ENCODE data around the gene OPA1. TPM values are rescaled to one million over a fixed set of nuclear protein-coding genes. Genes with fewer than 3 reads are reported as not detected.
A peak's percentile ranks its signal among the peaks of the same experiment; 100 is the strongest.

Gene OPA1
- polyA plus RNA-seq, 4 donors, result 53.3 to 75.6 (median 62.5) TPM

GRCh38 chr3:193731656-193732055 is 138.6 kb downstream of the OPA1 start:
- no peak for DNase-seq (ENCODE audit: low read depth in 4 of 4, low spot score in 2 of 4)

DNA sequence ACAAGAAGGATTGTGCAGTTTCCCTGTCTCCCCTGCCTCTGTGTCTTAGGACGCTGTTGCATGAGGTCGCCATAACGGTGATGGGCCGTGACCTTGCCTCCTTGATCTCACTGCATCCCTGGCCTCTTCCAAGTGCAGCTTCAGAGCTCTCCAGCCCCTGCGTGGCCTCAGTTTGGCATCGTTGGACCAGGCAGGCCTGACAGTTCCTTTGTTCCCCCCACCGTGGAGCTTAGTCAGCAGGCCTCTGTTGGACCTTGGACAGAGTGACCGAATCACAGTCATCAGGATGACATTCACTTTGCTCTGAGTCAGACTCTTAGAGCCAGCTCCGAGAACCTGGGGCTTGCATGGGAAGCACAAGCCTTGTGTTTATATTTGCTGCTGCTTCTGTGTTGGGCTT is 139.4 kb downstream of the OPA1 start:
- DNase-seq (ENCODE audit: low read depth in 4 of 4, low spot score in 2 of 4), result no peak

GRCh38 chr3:193732827-193733226 is 139.8 kb downstream of the OPA1 start:
- DNase-seq (ENCODE audit: low read depth in 4 of 4, low spot score in 2 of 4), result no peak

GRCh38 chr3:193734737-193735366 is 141.8 kb downstream of the OPA1 start:
- DNase-seq (ENCODE audit: low read depth in 4 of 4, low spot score in 2 of 4), result no peak

DNA sequence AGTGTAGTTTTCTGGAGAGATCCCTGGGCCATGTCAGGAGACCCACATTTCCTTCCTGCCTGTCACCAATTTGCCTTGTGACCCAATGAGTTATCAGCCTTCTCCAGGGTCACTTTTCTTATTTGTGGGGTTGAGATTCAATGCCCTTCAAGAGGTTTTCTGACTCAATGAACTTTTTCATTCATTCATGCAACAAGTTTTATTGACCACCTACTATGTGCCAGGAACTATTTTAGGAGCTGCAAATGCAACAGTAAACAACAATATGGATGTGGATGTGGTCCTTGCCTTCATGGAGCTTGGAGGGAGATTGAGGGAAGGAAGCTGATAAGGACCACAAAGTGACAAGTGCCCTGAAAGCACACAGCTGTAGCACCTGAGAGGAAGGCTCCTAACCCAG is 142.8 kb downstream of the OPA1 start:
- no peak for DNase-seq (ENCODE audit: low read depth in 4 of 4, low spot score in 2 of 4)

DNA sequence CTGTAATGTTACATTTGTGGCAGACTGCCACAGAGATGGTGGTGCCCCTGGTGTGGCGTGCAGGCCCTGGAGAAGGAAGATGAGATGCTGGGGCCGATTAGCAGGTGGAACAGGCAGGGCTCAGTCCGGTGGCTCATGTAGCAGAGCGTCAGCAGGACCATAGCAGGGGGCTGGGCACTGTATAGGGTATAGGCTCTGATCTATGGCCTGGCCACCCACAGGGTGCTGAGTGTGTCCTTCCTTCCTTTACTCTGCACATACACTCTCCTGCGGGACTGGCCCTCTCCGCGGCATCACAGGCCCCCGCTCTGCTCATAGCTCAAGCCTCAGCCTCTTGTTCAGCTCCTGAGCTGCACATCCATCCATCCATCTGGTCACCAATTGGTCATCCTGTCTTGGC is 143.6 kb downstream of the OPA1 start:
- no peak for DNase-seq (ENCODE audit: low read depth in 4 of 4, low spot score in 2 of 4)

DNA sequence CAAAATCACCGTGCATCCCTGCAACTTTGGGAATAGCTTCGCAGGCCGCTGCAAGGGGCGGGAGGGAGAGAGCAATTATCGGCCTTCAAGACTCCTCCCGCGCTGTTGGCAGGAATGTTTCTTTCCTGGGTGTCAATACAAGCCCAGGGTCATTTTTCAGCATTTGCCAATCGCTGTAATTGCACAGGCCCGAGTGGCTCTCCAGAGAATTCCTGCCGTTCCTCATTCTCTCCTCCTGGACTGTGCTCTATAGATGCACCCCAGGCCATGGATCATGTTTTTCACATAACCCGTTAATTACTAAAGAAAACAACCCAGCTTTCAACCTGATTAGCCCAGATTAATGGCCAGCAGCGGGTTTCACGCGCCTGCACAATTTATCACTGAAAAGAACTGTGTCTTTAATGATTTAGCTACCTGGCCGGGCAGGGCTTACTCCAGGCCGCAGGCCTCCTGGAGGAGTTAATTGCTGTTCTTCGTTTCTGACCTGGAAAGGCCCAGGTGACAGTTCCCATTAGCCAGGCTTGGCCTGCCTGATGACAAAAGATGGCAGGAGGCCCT is 144.3 kb downstream of the OPA1 start:
- no peak for DNase-seq (ENCODE audit: low read depth in 4 of 4, low spot score in 2 of 4)

- DNase-seq (ENCODE audit: low read depth in 4 of 4, low spot score in 2 of 4), result no peak
These were observed 149.6 kb downstream of the OPA1 start for GRCh38 chr3:193742628-193743027.

DNA sequence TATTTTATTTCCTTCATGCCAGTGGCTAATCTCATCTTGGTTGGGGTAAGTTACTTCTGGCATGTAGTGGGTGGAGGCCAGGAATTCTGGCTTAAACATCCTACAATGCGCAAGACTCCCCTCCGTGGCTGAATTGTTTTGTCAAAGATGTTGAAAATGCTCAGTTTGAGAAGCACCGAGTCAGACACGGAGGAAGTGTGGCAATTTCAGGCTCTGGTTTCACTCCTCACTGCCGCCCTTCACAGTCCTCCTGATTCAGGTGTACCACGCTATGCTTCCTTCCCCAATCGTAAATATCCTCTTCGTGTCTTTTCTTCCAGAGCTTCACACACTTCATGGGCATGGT is 150.7 kb downstream of the OPA1 start:
- DNase-seq (ENCODE audit: low read depth in 4 of 4, low spot score in 2 of 4), result no peak

DNA sequence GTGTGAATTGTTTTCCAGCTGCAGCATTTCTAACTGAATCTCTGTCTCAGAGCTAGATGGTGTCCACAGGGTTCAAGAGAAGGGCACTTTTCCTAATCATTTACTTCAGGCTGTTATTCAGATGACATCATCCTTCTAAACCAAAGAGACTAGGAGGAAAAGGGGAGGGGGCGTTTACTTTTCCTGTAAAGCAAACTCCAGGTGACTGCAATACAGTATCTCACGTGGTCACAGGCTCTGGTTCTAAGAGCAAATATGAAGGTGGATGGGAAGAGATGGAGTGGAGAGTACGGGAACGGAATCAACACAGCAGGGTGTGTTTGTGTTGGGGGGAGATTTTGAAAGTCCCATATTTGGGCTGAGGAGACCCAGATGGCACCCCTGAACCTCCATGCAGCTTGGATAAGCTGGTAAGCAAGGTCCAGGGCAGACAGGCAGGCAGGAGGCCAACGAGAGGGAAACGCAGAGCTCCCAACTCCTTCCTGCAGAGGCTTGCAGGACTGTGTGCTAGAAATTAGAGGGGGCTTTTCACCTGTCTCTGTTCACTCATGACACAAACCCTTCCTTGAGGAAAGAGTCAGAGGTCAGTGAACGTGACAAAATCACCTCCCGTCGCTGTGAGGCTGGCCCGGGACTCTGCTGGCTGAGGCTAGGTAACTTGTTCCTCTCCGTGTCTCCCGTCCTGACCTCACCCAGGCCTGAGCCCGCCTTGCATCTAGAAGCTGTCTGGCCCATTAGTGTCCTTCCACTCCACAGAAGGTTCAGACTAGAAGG is 151.2 kb downstream of the OPA1 start:
- DNase-seq (ENCODE audit: low read depth in 4 of 4, low spot score in 2 of 4), result peak; percentile 42 to 66 (median 54)

- no peak for DNase-seq (ENCODE audit: low read depth in 4 of 4, low spot score in 2 of 4)
These were observed 152.0 kb downstream of the OPA1 start for GRCh38 chr3:193744822-193745684.

GRCh38 chr3:193746832-193747231 is 153.8 kb downstream of the OPA1 start:
- DNase-seq (ENCODE audit: low read depth in 4 of 4, low spot score in 2 of 4), result no peak

Other genes with a start within 250 kb of the OPA1 start
- under 1 TPM in 2 of 4 donors, not detected in 2; 0.17 to 0.24 TPM for gene ATP13A5, start 214.5 kb upstream of the OPA1 start, polyA plus RNA-seq (ENCODE audit: insufficient read length in 4 of 4)
- gene ATP13A4, start 38.3 kb upstream of the OPA1 start, polyA plus RNA-seq (ENCODE audit: insufficient read length in 4 of 4), result 1 to 10 TPM in 3 of 4 donors, under 1 TPM in 1; 0.72 to 2.4 (median 1.6) TPM